IMR-90 (cell line): ENCODE data around the gene SORCS1. TPM values are rescaled to one million over a fixed set of nuclear protein-coding genes. Genes with fewer than 3 reads are reported as not detected.

ENCODE experiments used
- ATAC-seq: fragments of 200-7000 bp; cut with Tn5 transposase; 2 replicates; pipeline ENCODE4 v1.9.1; 2020; ENCODE audit warnings: low read depth, mild to moderate bottlenecking, moderate library complexity
- BruUV-seq: library from RNA; stranded (reverse); fragments of 400-500 nt; replicated peaks from 2 replicates; lab custom pipeline; 2021; lab: Mats Ljungman, UMichigan
- CTCF ChIA-PET: fragments of 300-600 bp; formaldehyde crosslinking; extraction: SDS; loops from one replicate; lab custom pipeline; 2021; ENCODE audit warnings: antibody characterized with exemption; lab: Yijun Ruan, JAX
- POLR2A ChIA-PET: fragments of 300-600 bp; sonication (Branson Sonifier 250); formaldehyde crosslinking; loops from one replicate; lab custom pipeline; 2022; ENCODE audit warnings: antibody characterized with exemption; ENCODE audit not compliant: unreplicated experiment; lab: Charles Lee
- DNase-seq: peaks from one replicate; pipeline ENCODE4 v3.0.0; 2013
- H2AFZ ChIP-seq: replicated peaks from 2 replicates; pipeline ENCODE3; 2013; ENCODE audit warnings: low read length, mild to moderate bottlenecking; ENCODE audit not compliant: poor library complexity
- H2AK5ac ChIP-seq: 2 replicates; pipeline ENCODE4 v1.6.1; 2013; ENCODE audit warnings: low read depth, low read length, inconsistent platforms
- H2AK9ac ChIP-seq: replicated peaks from 2 replicates; pipeline ENCODE3; 2013; ENCODE audit warnings: mild to moderate bottlenecking, low read depth, low read length, moderate library complexity; ENCODE audit not compliant: poor library complexity
- H2BK120ac ChIP-seq: 2 replicates; pipeline ENCODE4 v1.6.1; 2013; ENCODE audit warnings: low read depth, low read length, inconsistent platforms
- H2BK15ac ChIP-seq: 3 replicates; pipeline ENCODE4 v1.6.1; 2013; ENCODE audit warnings: low read depth, low read length, inconsistent platforms
- H2BK20ac ChIP-seq: 2 replicates; pipeline ENCODE4 v1.6.1; 2013; ENCODE audit warnings: low read depth, mild to moderate bottlenecking, inconsistent platforms, low read length, moderate library complexity
- H2BK5ac ChIP-seq: 2 replicates; pipeline ENCODE4 v1.6.1; 2013; ENCODE audit warnings: mild to moderate bottlenecking, low read depth, low read length, inconsistent platforms; ENCODE audit not compliant: poor library complexity, severe bottlenecking
- H3K14ac ChIP-seq: replicated peaks from 2 replicates; pipeline ENCODE4 v1.6.1; 2013; ENCODE audit warnings: low read depth, low read length, inconsistent platforms
- H3K18ac ChIP-seq: 2 replicates; pipeline ENCODE4 v1.6.1; 2013; ENCODE audit warnings: low read depth, low read length, control low read depth
- H3K23ac ChIP-seq: 2 replicates; pipeline ENCODE4 v1.6.1; 2013; ENCODE audit warnings: low read depth, low read length, inconsistent platforms
- H3K27ac ChIP-seq: 2 replicates; pipeline ENCODE4 v1.5.1; 2013; ENCODE audit warnings: mild to moderate bottlenecking, control low read depth, low read length; ENCODE audit not compliant: insufficient read depth
- H3K27me3 ChIP-seq: 2 replicates; pipeline ENCODE4 v1.6.1; 2013; ENCODE audit warnings: low read length; ENCODE audit not compliant: control insufficient read depth, insufficient read depth
- H3K36me3 ChIP-seq: 2 replicates; pipeline ENCODE4 v1.6.1; 2013; ENCODE audit warnings: low read length, mixed read lengths; ENCODE audit not compliant: control insufficient read depth, insufficient read depth
- H3K4ac ChIP-seq: 2 replicates; pipeline ENCODE4 v1.6.1; 2013; ENCODE audit warnings: low read depth, low read length, inconsistent platforms
- H3K4me1 ChIP-seq: 2 replicates; pipeline ENCODE4 v1.6.1; 2013; ENCODE audit warnings: low read length, mixed read lengths; ENCODE audit not compliant: control insufficient read depth, insufficient read depth
- H3K4me2 ChIP-seq: 2 replicates; pipeline ENCODE4 v1.6.1; 2013; ENCODE audit warnings: low read depth, mild to moderate bottlenecking, control low read depth, low read length, moderate library complexity
- H3K4me3 ChIP-seq: 2 replicates; pipeline ENCODE4 v1.5.1; 2013; ENCODE audit warnings: low read depth, mild to moderate bottlenecking, control low read depth, low read length, moderate library complexity; ENCODE audit not compliant: insufficient read depth
- H3K56ac ChIP-seq: 2 replicates; pipeline ENCODE4 v1.6.1; 2013; ENCODE audit warnings: low read length, inconsistent platforms; ENCODE audit not compliant: insufficient read depth; ENCODE audit errors: extremely low read depth
- H3K79me1 ChIP-seq, 2 experiments: 2 replicates each; pipeline ENCODE4 v1.6.1; 2013; ENCODE audit warnings: low read length in 2 of 2, inconsistent platforms in 1 of 2, low read depth in 1 of 2
- H3K9ac ChIP-seq: 2 replicates; pipeline ENCODE4 v1.6.1; 2013; ENCODE audit warnings: low read depth, low read length, control low read depth
- H3K9me1 ChIP-seq: 2 replicates; pipeline ENCODE4 v1.6.1; 2013; ENCODE audit warnings: low read length, inconsistent platforms; ENCODE audit not compliant: insufficient read depth
- H3K9me3 ChIP-seq: 2 replicates; pipeline ENCODE4 v1.6.1; 2013; ENCODE audit warnings: low read length; ENCODE audit not compliant: control insufficient read depth, insufficient read depth
- H4K20me1 ChIP-seq: 2 replicates; pipeline ENCODE4 v1.6.1; 2013; ENCODE audit warnings: low read length, inconsistent platforms; ENCODE audit not compliant: insufficient read depth
- H4K5ac ChIP-seq: 2 replicates; pipeline ENCODE4 v1.6.1; 2013; ENCODE audit warnings: mild to moderate bottlenecking, low read depth, low read length, control low read depth
- H4K8ac ChIP-seq, 2 experiments: 2 replicates each; pipeline ENCODE4 v1.6.1; 2013; ENCODE audit warnings: low read depth in 2 of 2, low read length in 2 of 2, control low read depth in 1 of 2, inconsistent platforms in 1 of 2
- H4K91ac ChIP-seq: 2 replicates; pipeline ENCODE4 v1.6.1; 2013; ENCODE audit warnings: low read depth, low read length, inconsistent platforms; ENCODE audit not compliant: insufficient read depth
- BHLHE40 ChIP-seq: fragments of 150-350 bp; IDR thresholded peaks from 2 replicates; pipeline ENCODE4 v1.6.1; 2016; ENCODE audit warnings: mild to moderate bottlenecking, low read depth, low read length
- CEBPB ChIP-seq: IDR thresholded peaks from 2 replicates; pipeline ENCODE4 v1.6.1; 2012; ENCODE audit warnings: low read depth, low read length, improper control_type of control experiment
- MAFK ChIP-seq: IDR thresholded peaks from 2 replicates; pipeline ENCODE4 v1.6.1; 2012; ENCODE audit warnings: low read depth, low read length, improper control_type of control experiment
- MXI1 ChIP-seq: IDR thresholded peaks from 2 replicates; pipeline ENCODE4 v1.6.1; 2012; ENCODE audit warnings: low read depth, mild to moderate bottlenecking, low read length, moderate library complexity, borderline replicate concordance
- NFE2L2 ChIP-seq: fragments of 150-350 bp; IDR thresholded peaks from 2 replicates; pipeline ENCODE4 v1.6.1; 2016; ENCODE audit warnings: low read depth, mild to moderate bottlenecking, low read length
- POLR2A ChIP-seq: IDR thresholded peaks from 2 replicates; pipeline ENCODE4 v1.6.1; 2012; ENCODE audit warnings: mild to moderate bottlenecking, low read depth, low read length
- RAD21 ChIP-seq: IDR thresholded peaks from 2 replicates; pipeline ENCODE4 v1.6.1; 2012; ENCODE audit warnings: low read length, improper control_type of control experiment
- RCOR1 ChIP-seq: IDR thresholded peaks from 2 replicates; pipeline ENCODE4 v1.6.1; 2012; ENCODE audit warnings: mild to moderate bottlenecking, low read length, improper control_type of control experiment; ENCODE audit not compliant: insufficient replicate concordance
- RFX5 ChIP-seq: IDR thresholded peaks from 2 replicates; pipeline ENCODE4 v1.8.0; 2012; ENCODE audit warnings: low read depth, mild to moderate bottlenecking, low read length, moderate library complexity
- SMC3 ChIP-seq: fragments of 150-350 bp; IDR thresholded peaks from 2 replicates; pipeline ENCODE4 v1.6.1; 2016; ENCODE audit warnings: low read depth, mild to moderate bottlenecking, antibody characterized with exemption, low read length, moderate library complexity
- WGBS, 2 experiments: methylation state at CpG; one replicate each; pipeline versions ENCODE4 v1.1.5 to v1.1.7; 2013; ENCODE audit warnings: missing lambda C conversion rate in 2 of 2; ENCODE audit not compliant: insufficient read length in 1 of 2; ENCODE audit errors: extremely low coverage in 2 of 2; 5-methylcytosine and 5-hydroxymethylcytosine counted together
- dilution Hi-C: fragments of 300-500 bp; cut with HindIII; formaldehyde crosslinking; loops from one replicate; pipeline ENCODE4 v1.14.3; 2018; ENCODE audit warnings: low sequenced_read_pairs; ENCODE audit not compliant: unreplicated experiment
- in situ Hi-C: fragments of 300-500 bp; cut with MboI; formaldehyde crosslinking; loops from 3 replicates; pipeline ENCODE4 v1.14.3; 2019; ENCODE audit warnings: low sequenced_read_pairs, inconsistent platforms, mixed read lengths
- intact Hi-C: fragments of 100-400 bp; cut with micrococcal nuclease; formaldehyde crosslinking; loops from 2 replicates; pipeline ENCODE4 v1.10.0; 2022
- polyA plus RNA-seq, 3 experiments: library from polyadenylated mRNA; depleted of rRNA; stranded (reverse); fragments of >200 nt; gene quantifications; 2 replicates each; pipeline ENCODE4 v1.2.3, GENCODE V29; 2012; ENCODE audit warnings: low replicate concordance in 1 of 3
- total RNA-seq: library from RNA; depleted of rRNA; stranded (reverse); fragments of >200 nt; gene quantifications from 2 replicates; pipeline ENCODE4 v1.2.3, GENCODE V29; 2012
- TF ChIP-seq, protein P1 (sequence below): conservative IDR thresholded peaks from 2 replicates; pipeline ENCODE4 v1.5.1; 2012; ENCODE audit warnings: mild to moderate bottlenecking, low read depth, low read length, improper control_type of control experiment
- TF ChIP-seq, protein P2 (sequence below): fragments of 150-350 bp; IDR thresholded peaks from 2 replicates; pipeline ENCODE4 v1.6.1; 2016; ENCODE audit warnings: low read depth, mild to moderate bottlenecking, low read length, moderate library complexity, borderline replicate concordance
- TF ChIP-seq, protein P3 (sequence below): fragments of 150-350 bp; IDR thresholded peaks from 2 replicates; pipeline ENCODE4 v1.6.1; 2017; ENCODE audit warnings: mild to moderate bottlenecking, antibody characterized with exemption, low read length, low read depth

The SORCS1 gene
- total and polyA plus RNA-seq, 2 of the 4 experiments (the other 2 are of a cell fraction), result under 0.01 TPM; not detected in 1

DNA sequence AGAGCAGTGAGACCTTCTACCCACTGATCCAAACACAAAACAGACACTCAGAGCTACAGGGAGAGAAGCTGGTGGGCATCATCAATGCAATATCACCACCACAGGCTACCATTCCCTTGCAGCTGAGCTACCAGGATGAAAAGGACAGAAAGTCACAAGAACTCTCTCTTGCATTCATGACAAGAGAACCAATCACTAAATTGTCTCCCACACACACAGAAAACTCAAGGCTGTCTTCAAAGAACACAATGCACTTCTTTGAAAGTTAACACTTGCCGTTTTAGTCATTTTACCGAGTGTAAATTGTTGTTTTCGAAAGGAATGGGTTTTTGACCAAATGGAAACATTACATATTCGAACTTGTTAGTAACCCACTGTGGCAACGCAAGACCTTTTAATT is 626.6 kb downstream of the SORCS1 start:
- no peaks in the 10 kb centered on the region for H3K27me3 ChIP-seq
- no peaks in the 10 kb centered on the region for H3K9me1 ChIP-seq
- ChIA-PET CTCF (no interaction called here), POLR2A (no interaction called here)
- intact Hi-C loops (no loop called here), dilution Hi-C loops (no loop called here), in situ Hi-C loops (no loop called here)
- no peak overlapping the region for H4K91ac ChIP-seq
- no peak overlapping the region for H4K8ac ChIP-seq
- BruUV-seq, result no TSS peak
- H2AFZ ChIP-seq, result no peak overlapping the region
- no peak overlapping the region for H3K56ac ChIP-seq
- TF ChIP-seq, protein P1, sequence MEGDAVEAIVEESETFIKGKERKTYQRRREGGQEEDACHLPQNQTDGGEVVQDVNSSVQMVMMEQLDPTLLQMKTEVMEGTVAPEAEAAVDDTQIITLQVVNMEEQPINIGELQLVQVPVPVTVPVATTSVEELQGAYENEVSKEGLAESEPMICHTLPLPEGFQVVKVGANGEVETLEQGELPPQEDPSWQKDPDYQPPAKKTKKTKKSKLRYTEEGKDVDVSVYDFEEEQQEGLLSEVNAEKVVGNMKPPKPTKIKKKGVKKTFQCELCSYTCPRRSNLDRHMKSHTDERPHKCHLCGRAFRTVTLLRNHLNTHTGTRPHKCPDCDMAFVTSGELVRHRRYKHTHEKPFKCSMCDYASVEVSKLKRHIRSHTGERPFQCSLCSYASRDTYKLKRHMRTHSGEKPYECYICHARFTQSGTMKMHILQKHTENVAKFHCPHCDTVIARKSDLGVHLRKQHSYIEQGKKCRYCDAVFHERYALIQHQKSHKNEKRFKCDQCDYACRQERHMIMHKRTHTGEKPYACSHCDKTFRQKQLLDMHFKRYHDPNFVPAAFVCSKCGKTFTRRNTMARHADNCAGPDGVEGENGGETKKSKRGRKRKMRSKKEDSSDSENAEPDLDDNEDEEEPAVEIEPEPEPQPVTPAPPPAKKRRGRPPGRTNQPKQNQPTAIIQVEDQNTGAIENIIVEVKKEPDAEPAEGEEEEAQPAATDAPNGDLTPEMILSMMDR, result no peak
- TF ChIP-seq BHLHE40 (no peak), SMC3 (no peak), MAFK (no peak), NFE2L2 (no peak), RFX5 (no peak), RCOR1 (no peak), RAD21 (no peak), MXI1 (no peak), POLR2A (no peak), CEBPB (no peak)
- TF ChIP-seq, protein P2, sequence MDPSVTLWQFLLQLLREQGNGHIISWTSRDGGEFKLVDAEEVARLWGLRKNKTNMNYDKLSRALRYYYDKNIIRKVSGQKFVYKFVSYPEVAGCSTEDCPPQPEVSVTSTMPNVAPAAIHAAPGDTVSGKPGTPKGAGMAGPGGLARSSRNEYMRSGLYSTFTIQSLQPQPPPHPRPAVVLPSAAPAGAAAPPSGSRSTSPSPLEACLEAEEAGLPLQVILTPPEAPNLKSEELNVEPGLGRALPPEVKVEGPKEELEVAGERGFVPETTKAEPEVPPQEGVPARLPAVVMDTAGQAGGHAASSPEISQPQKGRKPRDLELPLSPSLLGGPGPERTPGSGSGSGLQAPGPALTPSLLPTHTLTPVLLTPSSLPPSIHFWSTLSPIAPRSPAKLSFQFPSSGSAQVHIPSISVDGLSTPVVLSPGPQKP, result no peak
- TF ChIP-seq, protein P3, sequence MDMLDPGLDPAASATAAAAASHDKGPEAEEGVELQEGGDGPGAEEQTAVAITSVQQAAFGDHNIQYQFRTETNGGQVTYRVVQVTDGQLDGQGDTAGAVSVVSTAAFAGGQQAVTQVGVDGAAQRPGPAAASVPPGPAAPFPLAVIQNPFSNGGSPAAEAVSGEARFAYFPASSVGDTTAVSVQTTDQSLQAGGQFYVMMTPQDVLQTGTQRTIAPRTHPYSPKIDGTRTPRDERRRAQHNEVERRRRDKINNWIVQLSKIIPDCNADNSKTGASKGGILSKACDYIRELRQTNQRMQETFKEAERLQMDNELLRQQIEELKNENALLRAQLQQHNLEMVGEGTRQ, result no peak
- H3K36me3 ChIP-seq, result no peaks in the 10 kb centered on the region
- H3K4me1 ChIP-seq, result no peaks in the 10 kb centered on the region
- H3K9ac ChIP-seq, result no peak overlapping the region
- no peak for ATAC-seq
- no peak overlapping the region for H3K4me3 ChIP-seq
- no peak overlapping the region for H2AK9ac ChIP-seq
- H2AK5ac ChIP-seq, result no peak overlapping the region
- no peak for DNase-seq
- H3K23ac ChIP-seq, result no peak overlapping the region
- peaks cover 3% of the 10 kb centered on the region for H3K9me3 ChIP-seq
- no peaks in the 10 kb centered on the region for H3K79me1 ChIP-seq
- H4K20me1 ChIP-seq, result no peaks in the 10 kb centered on the region
- H3K18ac ChIP-seq, result no peak overlapping the region
- no peak overlapping the region for H3K4ac ChIP-seq
- H3K27ac ChIP-seq, result no peak overlapping the region
- no peak overlapping the region for H3K14ac ChIP-seq
- H3K4me2 ChIP-seq, result no peak overlapping the region
- H4K5ac ChIP-seq, result no peak overlapping the region
- H2BK20ac ChIP-seq, result no peak overlapping the region
- no peak overlapping the region for H2BK15ac ChIP-seq
- H2BK120ac ChIP-seq, result no peak overlapping the region
- H2BK5ac ChIP-seq, result no peak overlapping the region
- WGBS, 2 experiments, result no CpG with 5 or more reads among the region's 5 CpGs
